ENCODE results near the gene MAJIN. TPM values are rescaled to one million over a fixed set of nuclear protein-coding genes. Genes with fewer than 3 reads are reported as not detected.

The MAJIN gene
- total RNA-seq, 3 donors from 2014 or later = not detected

- no peak for DNase-seq
- Histone ChIP-seq H3K9me3 (no peaks in the 10 kb centered on the region), H3K4me3 (peak overlapping the region; percentile 72), H3K4me1 (ENCODE audit: low read depth) (peaks cover 20% of the 10 kb centered on the region), H3K36me3 (ENCODE audit: low read depth) (no peaks in the 10 kb centered on the region)
- no peak for ATAC-seq
- intact Hi-C loops (cut with DNase I, micrococcal nuclease) = loop anchor here (5.0 kb wide), 1 partner anchor 43 kb away; no protein-coding TSS in a partner anchor
- no peak for TF ChIP-seq CTCF (IDR thresholded peaks at IDR 0.05)
Measured at GRCh38 chr11:64890522-64890939, 81.4 kb downstream of the MAJIN start.

- Histone ChIP-seq H3K4me3 (no peak overlapping the region), H3K4me1 (ENCODE audit: low read depth) (peaks cover 20% of the 10 kb centered on the region), H3K9me3 (no peaks in the 10 kb centered on the region), H3K36me3 (ENCODE audit: low read depth) (no peaks in the 10 kb centered on the region)
- ATAC-seq = peak; percentile 42
- TF ChIP-seq CTCF (IDR thresholded peaks at IDR 0.05) = no peak
- peak; percentile 80 to 86 (median 82) for DNase-seq
- intact Hi-C loops (cut with DNase I, micrococcal nuclease) = no loop called here
Measured at GRCh38 chr11:64888729-64889511, 83.0 kb downstream of the MAJIN start.

GRCh38 chr11:64888406-64888728 lies 83.5 kb downstream of the MAJIN start:
- no peak for ATAC-seq
- intact Hi-C loops (cut with DNase I, micrococcal nuclease) = no loop called here
- H3K4me1 ChIP-seq (ENCODE audit: low read depth) = peaks cover 20% of the 10 kb centered on the region
- no peak for DNase-seq
- H3K9me3 ChIP-seq = no peaks in the 10 kb centered on the region
- no peak for TF ChIP-seq CTCF (IDR thresholded peaks at IDR 0.05)
- no peak overlapping the region for H3K4me3 ChIP-seq
- H3K36me3 ChIP-seq (ENCODE audit: low read depth) = no peaks in the 10 kb centered on the region

Small RNAs within 50 kb of the gene (microRNA-seq; reads per million reads assigned to microRNA genes)
- not detected for gene MIR6749
- not detected for gene MIR6750
- 0.70 reads per million for gene MIR6879

Other genes with a start within 250 kb of the MAJIN start
- gene NRXN2, start 248.9 kb downstream of the MAJIN start, total RNA-seq = 10 to 100 TPM in 1 of 3 donors, 1 to 10 TPM in 2; 3.9 to 42.0 (median 6.9) TPM
- gene RASGRP2, start 228.0 kb downstream of the MAJIN start, total RNA-seq = 10 to 100 TPM in 1 of 3 donors, 1 to 10 TPM in 2; 3.3 to 25.6 (median 9.7) TPM
- 10 to 100 TPM in 1 of 3 donors, 1 to 10 TPM in 2; 2.0 to 21.1 (median 2.8) TPM for gene PYGM, start 212.1 kb downstream of the MAJIN start, total RNA-seq
- 100 to 1,000 TPM; 223 to 317 (median 241) TPM for gene SF1, start 193.6 kb downstream of the MAJIN start, total RNA-seq
- 10 to 100 TPM in 2 of 3 donors, 1 to 10 TPM in 1; 8.7 to 16.8 (median 14.1) TPM for gene MAP4K2, start 168.9 kb downstream of the MAJIN start, total RNA-seq
- 10 to 100 TPM; 19.3 to 26.4 (median 21.9) TPM for gene MEN1, start 161.6 kb downstream of the MAJIN start, total RNA-seq
- gene CDC42BPG, start 127.5 kb downstream of the MAJIN start, total RNA-seq = 10 to 100 TPM; 24.3 to 73.1 (median 32.3) TPM
- gene EHD1, start 93.5 kb downstream of the MAJIN start, total RNA-seq = 10 to 100 TPM; 58.3 to 85.9 (median 81.5) TPM
- 10 to 100 TPM; 35.4 to 39.8 (median 36.6) TPM for gene ATG2A, start 54.9 kb downstream of the MAJIN start, total RNA-seq
- 10 to 100 TPM; 23.0 to 39.7 (median 23.2) TPM for gene PPP2R5B, start 47.4 kb downstream of the MAJIN start, total RNA-seq
- gene GPHA2, start 36.2 kb downstream of the MAJIN start, total RNA-seq = not detected
- 10 to 100 TPM; 12.7 to 25.3 (median 18.0) TPM for gene BATF2, start 24.9 kb upstream of the MAJIN start, total RNA-seq
- 10 to 100 TPM; 70.1 to 90.6 (median 71.4) TPM for gene ARL2, start 42.1 kb upstream of the MAJIN start, total RNA-seq
- 10 to 100 TPM; 28.5 to 46.6 (median 42.8) TPM for gene SNX15, start 55.3 kb upstream of the MAJIN start, total RNA-seq
- 10 to 100 TPM in 2 of 3 donors, 1 to 10 TPM in 1; 8.5 to 13.1 (median 11.8) TPM for gene SAC3D1, start 69.1 kb upstream of the MAJIN start, total RNA-seq
- gene NAALADL1, start 86.4 kb upstream of the MAJIN start, total RNA-seq = 10 to 100 TPM in 2 of 3 donors, 1 to 10 TPM in 1; 6.9 to 57.7 (median 32.6) TPM
- gene CDCA5, start 111.9 kb upstream of the MAJIN start, total RNA-seq = 10 to 100 TPM in 1 of 3 donors, 1 to 10 TPM in 2; 2.9 to 14.6 (median 4.8) TPM
- gene ZFPL1, start 112.1 kb upstream of the MAJIN start, total RNA-seq = 10 to 100 TPM; 36.3 to 50.6 (median 42.6) TPM
- 100 to 1,000 TPM; 149 to 200 (median 156) TPM for gene VPS51, start 124.1 kb upstream of the MAJIN start, total RNA-seq
- gene TM7SF2, start 139.8 kb upstream of the MAJIN start, total RNA-seq = 10 to 100 TPM; 13.1 to 25.7 (median 23.6) TPM
- gene ZNHIT2, start 145.6 kb upstream of the MAJIN start, total RNA-seq = 1 to 10 TPM; 5.1 to 8.3 (median 6.0) TPM
- gene FAU, start 150.0 kb upstream of the MAJIN start, total RNA-seq = 100 to 1,000 TPM; 680 to 873 (median 705) TPM
- 10 to 100 TPM; 42.6 to 48.5 (median 45.4) TPM for gene MRPL49, start 150.2 kb upstream of the MAJIN start, total RNA-seq
- gene SYVN1, start 162.4 kb upstream of the MAJIN start, total RNA-seq = 10 to 100 TPM; 59.7 to 62.2 (median 60.3) TPM
- gene SPDYC, start 198.1 kb upstream of the MAJIN start, total RNA-seq = not detected
- 100 to 1,000 TPM; 211 to 389 (median 271) TPM for gene CAPN1, start 209.8 kb upstream of the MAJIN start, total RNA-seq

Measured in mucosa of descending colon (tissue), 3 donors.